SK-N-SH treated with all-trans-retinoic acid at 6 μM for 48 hours (cell line): Measurements from ENCODE around the gene ASB6.

Experiments used
- ARNTL ChIP-seq: fragments of 450-650 bp; formaldehyde crosslinking; IDR thresholded peaks from 2 replicates; pipeline ENCODE4 v1.5.0; 2020; ENCODE audit warnings: low read depth, mild to moderate bottlenecking, moderate library complexity, borderline replicate concordance
- BACH2 ChIP-seq: fragments of 250-450 bp; sonication (Bioruptor Pico); IDR thresholded peaks from 2 replicates; pipeline ENCODE4 v1.9.0; 2021; ENCODE audit warnings: mild to moderate bottlenecking, borderline replicate concordance
- GLIS3 ChIP-seq: fragments of 250-450 bp; sonication (Bioruptor Pico); IDR thresholded peaks from 2 replicates; pipeline ENCODE4 v1.5.0; 2020; ENCODE audit warnings: mild to moderate bottlenecking, moderate library complexity
- RARB ChIP-seq: fragments of 250-450 bp; sonication (Bioruptor Pico); IDR thresholded peaks from 2 replicates; pipeline ENCODE4 v1.8.0; 2021; ENCODE audit warnings: mild to moderate bottlenecking, moderate library complexity
- SNAI2 ChIP-seq: fragments of 250-450 bp; sonication (Bioruptor Pico); IDR thresholded peaks from 2 replicates; pipeline ENCODE4 v1.5.0; 2020; ENCODE audit warnings: mild to moderate bottlenecking, moderate library complexity
- TOX ChIP-seq: fragments of 250-450 bp; sonication (Bioruptor Pico); IDR thresholded peaks from 2 replicates; pipeline ENCODE4 v1.8.0; 2021; ENCODE audit warnings: mild to moderate bottlenecking, moderate library complexity, borderline replicate concordance
- ZC3H10 ChIP-seq: fragments of 250-450 bp; sonication (Bioruptor Pico); IDR thresholded peaks from 2 replicates; pipeline ENCODE4 v1.5.1; 2021; ENCODE audit warnings: mild to moderate bottlenecking, moderate library complexity
- ZFP3 ChIP-seq: fragments of 250-450 bp; sonication (Bioruptor Pico); IDR thresholded peaks from 2 replicates; pipeline ENCODE4 v1.5.0; 2020; ENCODE audit warnings: mild to moderate bottlenecking, moderate library complexity
- ZNF565 ChIP-seq: fragments of 450-650 bp; formaldehyde crosslinking; conservative IDR thresholded peaks from 2 replicates; pipeline ENCODE4 v1.5.0; 2020; ENCODE audit warnings: low read depth, mild to moderate bottlenecking, moderate library complexity
- ZNF8 ChIP-seq: fragments of 450-650 bp; formaldehyde crosslinking; IDR thresholded peaks from 2 replicates; pipeline ENCODE4 v1.5.0; 2020; ENCODE audit warnings: mild to moderate bottlenecking, moderate library complexity
- TF ChIP-seq, protein P1 (sequence below): fragments of 250-450 bp; sonication (Bioruptor Pico); IDR thresholded peaks from 2 replicates; pipeline ENCODE4 v1.8.0; 2021; ENCODE audit warnings: low read depth, mild to moderate bottlenecking, moderate library complexity, borderline replicate concordance
- TF ChIP-seq, protein P2 (sequence below): fragments of 250-450 bp; sonication (Bioruptor Pico); IDR thresholded peaks from 2 replicates; pipeline ENCODE4 v1.5.1; 2020; ENCODE audit warnings: low read depth, mild to moderate bottlenecking, moderate library complexity
- TF ChIP-seq, protein P3 (sequence below): fragments of 250-450 bp; sonication (Bioruptor Pico); IDR thresholded peaks from 2 replicates; pipeline ENCODE4 v1.8.0; 2020; ENCODE audit warnings: mild to moderate bottlenecking, moderate library complexity, borderline replicate concordance

DNA sequence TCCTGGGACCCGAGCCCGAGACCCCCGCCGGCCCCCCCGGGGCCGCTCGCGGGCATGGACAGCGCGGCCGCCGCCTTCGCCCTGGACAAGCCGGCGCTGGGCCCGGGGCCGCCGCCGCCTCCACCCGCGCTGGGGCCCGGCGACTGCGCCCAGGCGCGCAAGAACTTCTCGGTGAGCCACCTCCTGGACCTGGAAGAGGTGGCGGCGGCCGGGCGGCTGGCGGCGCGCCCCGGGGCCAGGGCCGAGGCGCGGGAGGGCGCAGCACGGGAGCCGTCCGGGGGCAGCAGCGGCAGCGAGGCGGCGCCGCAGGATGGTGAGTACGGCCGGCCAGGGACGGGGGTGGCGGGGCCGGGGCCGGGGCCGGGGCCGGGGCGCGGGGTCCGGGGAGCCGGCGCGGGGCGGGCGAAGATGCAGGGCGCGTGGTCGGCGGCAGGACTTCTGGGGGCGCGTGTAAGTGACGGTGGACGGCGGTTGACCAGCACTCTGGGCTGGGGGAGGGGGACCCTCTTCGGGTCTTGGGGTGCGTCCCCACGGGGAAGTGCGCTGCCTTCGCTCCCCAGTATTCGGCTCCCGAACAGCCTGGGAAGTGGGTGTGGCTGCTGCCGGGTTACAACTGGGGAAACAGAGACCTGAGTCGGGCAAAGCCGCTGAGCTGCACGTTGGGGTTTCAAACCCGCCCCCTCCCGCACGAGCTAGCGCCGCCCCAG, 24.0 kb upstream of the ASB6 start:
- TF ChIP-seq ARNTL (CRISPR knock-in tag), result no peak
- TF ChIP-seq, protein P1, sequence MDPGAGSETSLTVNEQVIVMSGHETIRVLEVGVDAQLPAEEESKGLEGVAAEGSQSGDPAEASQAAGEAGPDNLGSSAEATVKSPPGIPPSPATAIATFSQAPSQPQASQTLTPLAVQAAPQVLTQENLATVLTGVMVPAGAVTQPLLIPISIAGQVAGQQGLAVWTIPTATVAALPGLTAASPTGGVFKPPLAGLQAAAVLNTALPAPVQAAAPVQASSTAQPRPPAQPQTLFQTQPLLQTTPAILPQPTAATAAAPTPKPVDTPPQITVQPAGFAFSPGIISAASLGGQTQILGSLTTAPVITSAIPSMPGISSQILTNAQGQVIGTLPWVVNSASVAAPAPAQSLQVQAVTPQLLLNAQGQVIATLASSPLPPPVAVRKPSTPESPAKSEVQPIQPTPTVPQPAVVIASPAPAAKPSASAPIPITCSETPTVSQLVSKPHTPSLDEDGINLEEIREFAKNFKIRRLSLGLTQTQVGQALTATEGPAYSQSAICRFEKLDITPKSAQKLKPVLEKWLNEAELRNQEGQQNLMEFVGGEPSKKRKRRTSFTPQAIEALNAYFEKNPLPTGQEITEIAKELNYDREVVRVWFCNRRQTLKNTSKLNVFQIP (CRISPR knock-in tag), result no peak
- no peak for TF ChIP-seq RARB (CRISPR knock-in tag)
- TF ChIP-seq, protein P2, sequence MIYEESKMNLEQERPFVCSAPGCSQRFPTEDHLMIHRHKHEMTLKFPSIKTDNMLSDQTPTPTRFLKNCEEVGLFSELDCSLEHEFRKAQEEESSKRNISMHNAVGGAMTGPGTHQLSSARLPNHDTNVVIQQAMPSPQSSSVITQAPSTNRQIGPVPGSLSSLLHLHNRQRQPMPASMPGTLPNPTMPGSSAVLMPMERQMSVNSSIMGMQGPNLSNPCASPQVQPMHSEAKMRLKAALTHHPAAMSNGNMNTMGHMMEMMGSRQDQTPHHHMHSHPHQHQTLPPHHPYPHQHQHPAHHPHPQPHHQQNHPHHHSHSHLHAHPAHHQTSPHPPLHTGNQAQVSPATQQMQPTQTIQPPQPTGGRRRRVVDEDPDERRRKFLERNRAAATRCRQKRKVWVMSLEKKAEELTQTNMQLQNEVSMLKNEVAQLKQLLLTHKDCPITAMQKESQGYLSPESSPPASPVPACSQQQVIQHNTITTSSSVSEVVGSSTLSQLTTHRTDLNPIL, result no peak
- no peak for TF ChIP-seq TOX (CRISPR knock-in tag)
- no peak for TF ChIP-seq BACH2
- TF ChIP-seq ZNF565 (CRISPR knock-in tag), result no peak
- no peak for TF ChIP-seq ZC3H10
- no peak for TF ChIP-seq GLIS3 (CRISPR knock-in tag)
- no peak for TF ChIP-seq ZNF8 (CRISPR knock-in tag)
- TF ChIP-seq, protein P3, sequence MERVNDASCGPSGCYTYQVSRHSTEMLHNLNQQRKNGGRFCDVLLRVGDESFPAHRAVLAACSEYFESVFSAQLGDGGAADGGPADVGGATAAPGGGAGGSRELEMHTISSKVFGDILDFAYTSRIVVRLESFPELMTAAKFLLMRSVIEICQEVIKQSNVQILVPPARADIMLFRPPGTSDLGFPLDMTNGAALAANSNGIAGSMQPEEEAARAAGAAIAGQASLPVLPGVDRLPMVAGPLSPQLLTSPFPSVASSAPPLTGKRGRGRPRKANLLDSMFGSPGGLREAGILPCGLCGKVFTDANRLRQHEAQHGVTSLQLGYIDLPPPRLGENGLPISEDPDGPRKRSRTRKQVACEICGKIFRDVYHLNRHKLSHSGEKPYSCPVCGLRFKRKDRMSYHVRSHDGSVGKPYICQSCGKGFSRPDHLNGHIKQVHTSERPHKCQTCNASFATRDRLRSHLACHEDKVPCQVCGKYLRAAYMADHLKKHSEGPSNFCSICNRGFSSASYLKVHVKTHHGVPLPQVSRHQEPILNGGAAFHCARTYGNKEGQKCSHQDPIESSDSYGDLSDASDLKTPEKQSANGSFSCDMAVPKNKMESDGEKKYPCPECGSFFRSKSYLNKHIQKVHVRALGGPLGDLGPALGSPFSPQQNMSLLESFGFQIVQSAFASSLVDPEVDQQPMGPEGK (CRISPR knock-in tag), result no peak
- no peak for TF ChIP-seq ZFP3 (CRISPR knock-in tag)
- TF ChIP-seq SNAI2 (CRISPR knock-in tag), result no peak
